HCT116 (cell line): ENCODE data around the gene MAML3. TPM values are rescaled to one million over a fixed set of nuclear protein-coding genes. Genes with fewer than 3 reads are reported as not detected.

Experiments
- ATAC-seq: fragments of 200-7000 bp; cut with Tn5 transposase; 2 replicates; pipeline ENCODE4 v1.9.1; 2020; ENCODE audit warnings: mild to moderate bottlenecking, moderate library complexity
- BruUV-seq: library from RNA; stranded (reverse); fragments of 400-500 nt; replicated peaks from 2 replicates; lab custom pipeline; 2021; lab: Mats Ljungman, UMichigan
- CTCF ChIA-PET: fragments of 300-600 bp; sonication (Branson Sonifier 250); formaldehyde crosslinking; loops from one replicate; lab custom pipeline; 2021; ENCODE audit warnings: antibody characterized with exemption; lab: Charles Lee
- POLR2A ChIA-PET: fragments of 300-600, 350-600 bp; sonication (Branson Sonifier 250); formaldehyde crosslinking; loops from one replicate; lab custom pipeline; 2021; ENCODE audit warnings: antibody characterized with exemption; lab: Charles Lee
- RAD21 ChIA-PET, 2 experiments: fragments of 300-600 bp; sonication (Branson Sonifier 250); formaldehyde crosslinking; loops; one replicate each; lab custom pipeline; 2023; ENCODE audit warnings: low total read pairs in 2 of 2; ENCODE audit not compliant: uncharacterized antibody in 2 of 2, unreplicated experiment in 2 of 2, low non-redundant PET in 1 of 2; lab: Charles Lee
- DNase-seq: peaks from one replicate; pipeline ENCODE4 v3.0.0-alpha.2; 2010; ENCODE audit warnings: low read depth, low spot score
- H2AFZ ChIP-seq: fragments of 200-600 bp; shearing (Covaris generic), sonication (generic); 2 replicates; pipeline ENCODE4 v1.6.1; 2017; ENCODE audit warnings: low read depth, mixed run types, mixed read lengths, antibody characterized with exemption, low read length; ENCODE audit not compliant: poor library complexity, severe bottlenecking
- H3K27ac ChIP-seq: 2 replicates; pipeline ENCODE4 v1.5.1; 2012; ENCODE audit warnings: low read depth, low read length
- H3K27me3 ChIP-seq: fragments of 200-600 bp; sonication (generic); 2 replicates; pipeline ENCODE4 v1.6.1; 2016; ENCODE audit warnings: mixed run types, low read length, mixed read lengths; ENCODE audit not compliant: insufficient read depth
- H3K36me3 ChIP-seq, 2 experiments: fragments of 200-500 bp in 1 of 2; fragments of 200-600 bp in 1 of 2; sonication (Bioruptor generic) in 1 of 2; sonication (generic) in 1 of 2; 2 replicates each; pipeline versions ENCODE4 v1.5.1 to v1.6.1; 2014 to 2016; ENCODE audit warnings: low read length in 2 of 2, inconsistent platforms in 1 of 2, mixed read lengths in 1 of 2, mixed run types in 1 of 2; ENCODE audit not compliant: insufficient read depth in 2 of 2, control insufficient read depth in 1 of 2
- H3K4me1 ChIP-seq, 2 experiments: fragments of 200-600 bp in 1 of 2; sonication (generic) in 1 of 2; 2 replicates each; pipeline versions ENCODE4 v1.5.1 to v1.6.1; 2012 to 2017; ENCODE audit warnings: low read length in 2 of 2, inconsistent platforms in 1 of 2, mild to moderate bottlenecking in 1 of 2, mixed read lengths in 1 of 2, mixed run types in 1 of 2, moderate library complexity in 1 of 2; ENCODE audit not compliant: insufficient read depth in 2 of 2, control insufficient read depth in 1 of 2
- H3K4me2 ChIP-seq: fragments of 200-600 bp; sonication (generic); 2 replicates; pipeline ENCODE4 v1.6.1; 2017; ENCODE audit warnings: mixed run types, low read length, mixed read lengths
- H3K4me3 ChIP-seq, 2 experiments: fragments of 200-600 bp in 1 of 2; sonication (generic) in 1 of 2; replicated peaks in 1 of 2; 2 replicates each; pipeline ENCODE4 v1.5.1; 2011 to 2016; ENCODE audit warnings: low read length in 2 of 2, control low read depth in 1 of 2, low read depth in 1 of 2, mild to moderate bottlenecking in 1 of 2, mixed read lengths in 1 of 2, mixed run types in 1 of 2
- H3K79me2 ChIP-seq: fragments of 200-600 bp; sonication (generic); 2 replicates; pipeline ENCODE4 v1.6.1; 2017; ENCODE audit warnings: mild to moderate bottlenecking, mixed run types, low read length, moderate library complexity, mixed read lengths; ENCODE audit not compliant: insufficient read depth
- H3K9ac ChIP-seq: fragments of 200-600 bp; sonication (generic); 2 replicates; pipeline ENCODE4 v1.6.1; 2016; ENCODE audit warnings: low read length, mixed read lengths
- H3K9me2 ChIP-seq: fragments of 200-600 bp; sonication (generic), shearing (Covaris generic); 2 replicates; pipeline ENCODE4 v1.6.1; 2017; ENCODE audit warnings: mixed run types, mild to moderate bottlenecking, moderate library complexity; ENCODE audit not compliant: insufficient read depth
- H3K9me3 ChIP-seq, 2 experiments: fragments of 200-500 bp in 1 of 2; fragments of 200-600 bp in 1 of 2; sonication (Bioruptor generic) in 1 of 2; sonication (generic) in 1 of 2; 2 replicates each; pipeline ENCODE4 v1.6.1; 2014 to 2017; ENCODE audit warnings: low read length in 2 of 2, mixed read lengths in 2 of 2, inconsistent platforms in 1 of 2, low read depth in 1 of 2, mild to moderate bottlenecking in 1 of 2, mixed run types in 1 of 2, moderate library complexity in 1 of 2; ENCODE audit not compliant: control insufficient read depth in 1 of 2, insufficient read depth in 1 of 2
- H4K20me1 ChIP-seq: fragments of 200-600 bp; sonication (generic), shearing (Covaris generic); 2 replicates; pipeline ENCODE4 v1.6.1; 2017; ENCODE audit warnings: mixed run types, mild to moderate bottlenecking, moderate library complexity; ENCODE audit not compliant: insufficient read depth
- CBX3 ChIP-seq: IDR thresholded peaks from 2 replicates; pipeline ENCODE4 v1.6.1; 2012; ENCODE audit warnings: low read depth
- CEBPB ChIP-seq: IDR thresholded peaks from 2 replicates; pipeline ENCODE4 v1.6.1; 2012; ENCODE audit warnings: low read depth
- EGR1 ChIP-seq: IDR thresholded peaks from 2 replicates; pipeline ENCODE4 v1.6.1; 2012; ENCODE audit warnings: low read depth
- ELF1 ChIP-seq: IDR thresholded peaks from 2 replicates; pipeline ENCODE4 v1.6.1; 2012; ENCODE audit warnings: low read depth, borderline replicate concordance
- EZH2 ChIP-seq: fragments of 200-600 bp; sonication (generic); IDR thresholded peaks from 2 replicates; pipeline ENCODE4 v1.6.1; 2017; ENCODE audit warnings: antibody characterized with exemption, mixed run types
- EZH2phosphoT487 ChIP-seq: fragments of 200-600 bp; IDR thresholded peaks from 2 replicates; pipeline ENCODE4 v1.6.1; 2018; ENCODE audit warnings: antibody characterized with exemption, borderline replicate concordance
- JUND ChIP-seq: IDR thresholded peaks from 2 replicates; pipeline ENCODE4 v1.6.1; 2012
- POLR2AphosphoS5 ChIP-seq: IDR thresholded peaks from 2 replicates; pipeline ENCODE4 v1.6.1; 2011; ENCODE audit warnings: mild to moderate bottlenecking, low read depth, low read length, moderate library complexity
- RAD21 ChIP-seq: IDR thresholded peaks from 2 replicates; pipeline ENCODE4 v1.6.1; 2012; ENCODE audit warnings: low read depth, mild to moderate bottlenecking
- SIN3A ChIP-seq: IDR thresholded peaks from 2 replicates; pipeline ENCODE4 v1.6.1; 2012; ENCODE audit warnings: low read depth
- SP1 ChIP-seq: IDR thresholded peaks from 2 replicates; pipeline ENCODE4 v1.6.1; 2012; ENCODE audit warnings: low read depth
- TCF7L2 ChIP-seq: IDR thresholded peaks from 2 replicates; pipeline ENCODE4 v1.7.0; 2011; ENCODE audit warnings: borderline replicate concordance, inconsistent platforms; ENCODE audit not compliant: insufficient read depth, insufficient read length; ENCODE audit errors: extremely low read depth
- YY1 ChIP-seq: IDR thresholded peaks from 2 replicates; pipeline ENCODE4 v1.6.1; 2011; ENCODE audit warnings: low read length, low read depth, moderate library complexity, mild to moderate bottlenecking; ENCODE audit not compliant: insufficient replicate concordance; ENCODE audit errors: extremely low read depth
- ZFX ChIP-seq: fragments of 450-650 bp; IDR thresholded peaks from 2 replicates; pipeline ENCODE4 v1.6.1; 2017
- ZNF274 ChIP-seq: fragments of 200-500 bp; sonication (Bioruptor generic); IDR thresholded peaks from 2 replicates; pipeline ENCODE4 v1.6.1; 2014; ENCODE audit warnings: mild to moderate bottlenecking, low read depth, low read length, inconsistent platforms
- intact Hi-C: fragments of 100-400 bp; cut with micrococcal nuclease; formaldehyde crosslinking; loops from 2 replicates; pipeline ENCODE4 v1.10.0; 2022
- total RNA-seq: library from RNA; stranded (reverse); gene quantifications from one replicate; pipeline ENCODE4 v1.2.1, GENCODE V29; 2021; ENCODE audit not compliant: unreplicated experiment
- TF ChIP-seq, protein P1 (sequence below): IDR thresholded peaks from 2 replicates; pipeline ENCODE4 v1.6.1; 2012; ENCODE audit warnings: low read depth
- TF ChIP-seq, protein P2 (sequence below): IDR thresholded peaks from 2 replicates; pipeline ENCODE4 v1.6.1; 2012
- TF ChIP-seq, protein P3 (sequence below): IDR thresholded peaks from 2 replicates; pipeline ENCODE4 v1.6.1; 2012
- TF ChIP-seq, protein P4 (sequence below), 3 experiments: fragments of 200-600 bp in 1 of 3; sonication (generic) in 1 of 3; IDR thresholded peaks in 2 of 3; conservative IDR thresholded peaks in 1 of 3; 2 replicates each; pipeline ENCODE4 v1.5.1; 2012 to 2017; ENCODE audit warnings: low read depth in 2 of 3, low read length in 2 of 3, antibody characterized with exemption in 1 of 3, borderline replicate concordance in 1 of 3, control low read depth in 1 of 3, mild to moderate bottlenecking in 1 of 3, mixed read lengths in 1 of 3, mixed run types in 1 of 3, moderate library complexity in 1 of 3; ENCODE audit not compliant: insufficient read depth in 1 of 3

MAML3 gene
- total RNA-seq, 1 experiment from 2014 or later: 3.1 TPM

DNA sequence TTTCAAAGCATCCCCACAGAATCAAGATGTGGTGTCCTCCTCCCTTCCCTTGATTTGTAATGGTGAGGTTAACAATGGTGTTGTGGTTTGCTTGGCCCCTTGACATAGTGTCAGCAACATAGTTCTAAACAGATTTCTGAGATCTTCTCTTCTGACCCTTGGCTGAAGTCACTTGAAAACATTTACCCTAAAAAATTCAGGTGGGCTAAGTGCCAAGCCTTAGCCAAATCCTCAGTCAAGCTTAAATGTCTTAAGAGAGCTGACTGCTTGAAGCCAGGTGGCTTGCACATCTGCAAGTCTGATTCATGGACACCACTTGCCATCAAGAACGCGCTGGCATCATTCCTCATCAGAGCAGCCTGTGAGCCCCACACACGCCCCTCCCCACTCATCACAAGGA, 315.2 kb downstream of the MAML3 start:
- RAD21 ChIA-PET: no interaction called here
- no TSS peak for BruUV-seq
- Histone ChIP-seq H2AFZ (no peak overlapping the region), H3K9me2 (no peaks in the 10 kb centered on the region), H3K79me2 (no peaks in the 10 kb centered on the region), H3K9me3 (no peaks in the 10 kb centered on the region), H3K4me2 (no peak overlapping the region), H3K9ac (no peak overlapping the region), H3K4me1 (no peaks in the 10 kb centered on the region), H3K27me3 (no peaks in the 10 kb centered on the region), H3K4me3 (no peak overlapping the region), H4K20me1 (no peaks in the 10 kb centered on the region), H3K27ac (no peak overlapping the region), H3K36me3 (no peaks in the 10 kb centered on the region)
- POLR2A ChIA-PET: no interaction called here
- CTCF ChIA-PET: no interaction called here
- intact Hi-C loops: no loop called here
- no peak for DNase-seq
- TF ChIP-seq ELF1: no peak
- TF ChIP-seq EGR1: no peak
- no peak for TF ChIP-seq EZH2
- no peak for TF ChIP-seq RAD21
- no peak for TF ChIP-seq ZNF274
- no peak for TF ChIP-seq JUND
- TF ChIP-seq ZFX: no peak
- TF ChIP-seq YY1: no peak
- no peak for TF ChIP-seq EZH2phosphoT487
- no peak for TF ChIP-seq CBX3
- TF ChIP-seq, protein P1, sequence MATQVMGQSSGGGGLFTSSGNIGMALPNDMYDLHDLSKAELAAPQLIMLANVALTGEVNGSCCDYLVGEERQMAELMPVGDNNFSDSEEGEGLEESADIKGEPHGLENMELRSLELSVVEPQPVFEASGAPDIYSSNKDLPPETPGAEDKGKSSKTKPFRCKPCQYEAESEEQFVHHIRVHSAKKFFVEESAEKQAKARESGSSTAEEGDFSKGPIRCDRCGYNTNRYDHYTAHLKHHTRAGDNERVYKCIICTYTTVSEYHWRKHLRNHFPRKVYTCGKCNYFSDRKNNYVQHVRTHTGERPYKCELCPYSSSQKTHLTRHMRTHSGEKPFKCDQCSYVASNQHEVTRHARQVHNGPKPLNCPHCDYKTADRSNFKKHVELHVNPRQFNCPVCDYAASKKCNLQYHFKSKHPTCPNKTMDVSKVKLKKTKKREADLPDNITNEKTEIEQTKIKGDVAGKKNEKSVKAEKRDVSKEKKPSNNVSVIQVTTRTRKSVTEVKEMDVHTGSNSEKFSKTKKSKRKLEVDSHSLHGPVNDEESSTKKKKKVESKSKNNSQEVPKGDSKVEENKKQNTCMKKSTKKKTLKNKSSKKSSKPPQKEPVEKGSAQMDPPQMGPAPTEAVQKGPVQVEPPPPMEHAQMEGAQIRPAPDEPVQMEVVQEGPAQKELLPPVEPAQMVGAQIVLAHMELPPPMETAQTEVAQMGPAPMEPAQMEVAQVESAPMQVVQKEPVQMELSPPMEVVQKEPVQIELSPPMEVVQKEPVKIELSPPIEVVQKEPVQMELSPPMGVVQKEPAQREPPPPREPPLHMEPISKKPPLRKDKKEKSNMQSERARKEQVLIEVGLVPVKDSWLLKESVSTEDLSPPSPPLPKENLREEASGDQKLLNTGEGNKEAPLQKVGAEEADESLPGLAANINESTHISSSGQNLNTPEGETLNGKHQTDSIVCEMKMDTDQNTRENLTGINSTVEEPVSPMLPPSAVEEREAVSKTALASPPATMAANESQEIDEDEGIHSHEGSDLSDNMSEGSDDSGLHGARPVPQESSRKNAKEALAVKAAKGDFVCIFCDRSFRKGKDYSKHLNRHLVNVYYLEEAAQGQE: no peak
- TF ChIP-seq, protein P2, sequence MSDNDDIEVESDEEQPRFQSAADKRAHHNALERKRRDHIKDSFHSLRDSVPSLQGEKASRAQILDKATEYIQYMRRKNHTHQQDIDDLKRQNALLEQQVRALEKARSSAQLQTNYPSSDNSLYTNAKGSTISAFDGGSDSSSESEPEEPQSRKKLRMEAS: no peak
- TF ChIP-seq, protein P3, sequence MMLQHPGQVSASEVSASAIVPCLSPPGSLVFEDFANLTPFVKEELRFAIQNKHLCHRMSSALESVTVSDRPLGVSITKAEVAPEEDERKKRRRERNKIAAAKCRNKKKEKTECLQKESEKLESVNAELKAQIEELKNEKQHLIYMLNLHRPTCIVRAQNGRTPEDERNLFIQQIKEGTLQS: no peak
- no peak for TF ChIP-seq POLR2AphosphoS5
- no peak for TF ChIP-seq SP1
- TF ChIP-seq TCF7L2: no peak
- no peak for TF ChIP-seq SIN3A
- TF ChIP-seq CEBPB: no peak
- TF ChIP-seq, protein P4, sequence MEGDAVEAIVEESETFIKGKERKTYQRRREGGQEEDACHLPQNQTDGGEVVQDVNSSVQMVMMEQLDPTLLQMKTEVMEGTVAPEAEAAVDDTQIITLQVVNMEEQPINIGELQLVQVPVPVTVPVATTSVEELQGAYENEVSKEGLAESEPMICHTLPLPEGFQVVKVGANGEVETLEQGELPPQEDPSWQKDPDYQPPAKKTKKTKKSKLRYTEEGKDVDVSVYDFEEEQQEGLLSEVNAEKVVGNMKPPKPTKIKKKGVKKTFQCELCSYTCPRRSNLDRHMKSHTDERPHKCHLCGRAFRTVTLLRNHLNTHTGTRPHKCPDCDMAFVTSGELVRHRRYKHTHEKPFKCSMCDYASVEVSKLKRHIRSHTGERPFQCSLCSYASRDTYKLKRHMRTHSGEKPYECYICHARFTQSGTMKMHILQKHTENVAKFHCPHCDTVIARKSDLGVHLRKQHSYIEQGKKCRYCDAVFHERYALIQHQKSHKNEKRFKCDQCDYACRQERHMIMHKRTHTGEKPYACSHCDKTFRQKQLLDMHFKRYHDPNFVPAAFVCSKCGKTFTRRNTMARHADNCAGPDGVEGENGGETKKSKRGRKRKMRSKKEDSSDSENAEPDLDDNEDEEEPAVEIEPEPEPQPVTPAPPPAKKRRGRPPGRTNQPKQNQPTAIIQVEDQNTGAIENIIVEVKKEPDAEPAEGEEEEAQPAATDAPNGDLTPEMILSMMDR (IDR thresholded peaks at IDR 0.05 in 2 of 3, conservative IDR thresholded peaks at IDR 0.05 in 1 of 3; ENCODE audit: borderline replicate concordance in 1 of 3, insufficient read depth in 1 of 3, low read depth in 2 of 3, low read length in 2 of 3): no peak
- no peak for ATAC-seq
